Calu3 (cell line): ENCODE results near the gene GALC. TPM values are rescaled to one million over a fixed set of nuclear protein-coding genes. Genes with fewer than 3 reads are reported as not detected.

ENCODE experiments used
- BruUV-seq: library from RNA; stranded (reverse); fragments of 400-500 nt; replicated peaks from 2 replicates; lab custom pipeline; 2021; lab: Mats Ljungman, UMichigan
- CTCF ChIA-PET: fragments of 300-600 bp; sonication (Branson Sonifier 250); formaldehyde crosslinking; loops from one replicate; lab custom pipeline; 2022; ENCODE audit warnings: antibody characterized with exemption; lab: Charles Lee
- DNase-seq: peaks from one replicate; pipeline ENCODE4 v3.0.0; 2022
- H3K27ac Mint-ChIP-seq: one replicate; pipeline ENCODE4 v1.8.0; 2022; ENCODE audit warnings: mixed read lengths; ENCODE audit not compliant: unreplicated experiment
- H3K27me3 Mint-ChIP-seq: one replicate; pipeline ENCODE4 v1.8.0; 2022; ENCODE audit warnings: mixed read lengths; ENCODE audit not compliant: unreplicated experiment
- H3K36me3 Mint-ChIP-seq: one replicate; pipeline ENCODE4 v1.8.0; 2022; ENCODE audit warnings: mild to moderate bottlenecking, moderate library complexity, mixed read lengths; ENCODE audit not compliant: insufficient read depth, unreplicated experiment
- H3K4me1 Mint-ChIP-seq: one replicate; pipeline ENCODE4 v1.8.0; 2022; ENCODE audit warnings: mild to moderate bottlenecking, low read depth, mixed read lengths; ENCODE audit not compliant: unreplicated experiment
- H3K4me3 Mint-ChIP-seq: one replicate; pipeline ENCODE4 v1.8.0; 2022; ENCODE audit warnings: mild to moderate bottlenecking, low read depth, moderate library complexity, mixed read lengths; ENCODE audit not compliant: unreplicated experiment
- H3K9me3 Mint-ChIP-seq: one replicate; pipeline ENCODE4 v1.8.0; 2022; ENCODE audit warnings: low read depth, mixed read lengths; ENCODE audit not compliant: unreplicated experiment
- CTCF ChIP-seq: fragments of 200-600 bp; IDR thresholded peaks from one replicate; pipeline ENCODE4 v1.8.0; 2022; ENCODE audit warnings: antibody characterized with exemption; ENCODE audit not compliant: unreplicated experiment
- intact Hi-C: fragments of 100-400 bp; cut with micrococcal nuclease; formaldehyde crosslinking; loops from one replicate; pipeline ENCODE4 v1.10.0; 2022; ENCODE audit not compliant: unreplicated experiment
- total RNA-seq: library from RNA; stranded (reverse); gene quantifications from 2 replicates; pipeline ENCODE4 v1.2.3, GENCODE V29; 2022

The GALC gene
- total RNA-seq, 1 experiment from 2014 or later, result 19.3 TPM

- intact Hi-C loops, result no loop called here
- no TSS peak for BruUV-seq
- Mint-ChIP-seq H3K36me3 (no peaks in the 10 kb centered on the region), H3K9me3 (no peaks in the 10 kb centered on the region), H3K4me3 (no peak overlapping the region), H3K27ac (no peak overlapping the region), H3K4me1 (no peaks in the 10 kb centered on the region), H3K27me3 (no peaks in the 10 kb centered on the region)
- CTCF ChIA-PET, result no interaction called here
- DNase-seq, result no peak
- TF ChIP-seq CTCF, result no peak
These were observed 22.0 kb downstream of the GALC start for GRCh38 chr14:87971010-87971409.

- Mint-ChIP-seq H3K4me1 (no peaks in the 10 kb centered on the region), H3K4me3 (no peak overlapping the region), H3K9me3 (no peaks in the 10 kb centered on the region), H3K36me3 (no peaks in the 10 kb centered on the region), H3K27me3 (no peaks in the 10 kb centered on the region), H3K27ac (no peak overlapping the region)
- TF ChIP-seq CTCF, result no peak
- intact Hi-C loops, result no loop called here
- no TSS peak for BruUV-seq
- DNase-seq, result no peak
- CTCF ChIA-PET, result no interaction called here
These were observed 25.5 kb downstream of the GALC start for GRCh38 chr14:87967496-87967895.

- no peaks in the 10 kb centered on the region for H3K4me1 Mint-ChIP-seq
- no peak for DNase-seq
- H3K9me3 Mint-ChIP-seq, result no peaks in the 10 kb centered on the region
- no peaks in the 10 kb centered on the region for H3K27me3 Mint-ChIP-seq
- no peaks in the 10 kb centered on the region for H3K36me3 Mint-ChIP-seq
- no TSS peak for BruUV-seq
- H3K4me3 Mint-ChIP-seq, result no peak overlapping the region
- TF ChIP-seq CTCF, result no peak
- H3K27ac Mint-ChIP-seq, result no peak overlapping the region
- CTCF ChIA-PET, result no interaction called here
- intact Hi-C loops, result no loop called here
These were observed 26.2 kb downstream of the GALC start for GRCh38 chr14:87966816-87967215.

DNA sequence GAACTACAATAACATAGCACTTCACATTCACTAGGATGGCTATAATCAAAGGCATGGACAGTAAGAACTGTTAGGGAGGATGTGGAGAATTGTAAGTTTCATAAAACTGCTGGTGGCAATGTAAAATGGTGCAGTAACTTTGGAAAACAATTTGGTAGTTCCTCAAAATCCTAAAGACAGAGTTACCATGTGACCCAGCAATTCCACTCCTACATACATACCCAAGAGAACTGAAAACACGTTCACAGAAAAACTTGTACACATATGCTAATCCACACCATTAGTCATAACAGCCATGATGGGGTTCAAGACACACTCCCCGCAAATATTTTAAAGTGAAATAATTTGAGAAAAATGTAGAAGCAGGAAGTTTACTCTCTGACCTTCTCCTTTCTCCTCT, 31.7 kb downstream of the GALC start:
- no peaks in the 10 kb centered on the region for H3K4me1 Mint-ChIP-seq

More for the DNA sequence above, 31.7 kb downstream of the GALC start:
- no TSS peak for BruUV-seq
- intact Hi-C loops, result no loop called here
- no peak for TF ChIP-seq CTCF
- no peak overlapping the region for H3K4me3 Mint-ChIP-seq
- peaks cover 3% of the 10 kb centered on the region for H3K36me3 Mint-ChIP-seq
- no peak for DNase-seq
- H3K9me3 Mint-ChIP-seq, result peaks cover 3% of the 10 kb centered on the region
- H3K27ac Mint-ChIP-seq, result no peak overlapping the region
- H3K27me3 Mint-ChIP-seq, result no peaks in the 10 kb centered on the region
- CTCF ChIA-PET, result no interaction called here
